HEK293 (cell line): ENCODE measurements around the gene HLA-G.

Experiments
- SETDB1 ChIP-seq: IDR thresholded peaks from one replicate; pipeline ENCODE4 v1.6.1; 2017; ENCODE audit warnings: mild to moderate bottlenecking, low read length, moderate library complexity, mixed read lengths; ENCODE audit not compliant: insufficient read length
- ZBTB48 ChIP-seq: fragments of 450-650 bp; formaldehyde crosslinking; IDR thresholded peaks from 2 replicates; pipeline ENCODE4 v1.5.1; 2016; ENCODE audit warnings: missing biosample characterization, missing genetic modification characterization
- TF ChIP-seq, protein P1 (sequence below): fragments of 450-650 bp; formaldehyde crosslinking; IDR thresholded peaks from 2 replicates; pipeline ENCODE4 v1.5.1; 2016; ENCODE audit warnings: missing biosample characterization, missing genetic modification characterization

- TF ChIP-seq, protein P1, sequence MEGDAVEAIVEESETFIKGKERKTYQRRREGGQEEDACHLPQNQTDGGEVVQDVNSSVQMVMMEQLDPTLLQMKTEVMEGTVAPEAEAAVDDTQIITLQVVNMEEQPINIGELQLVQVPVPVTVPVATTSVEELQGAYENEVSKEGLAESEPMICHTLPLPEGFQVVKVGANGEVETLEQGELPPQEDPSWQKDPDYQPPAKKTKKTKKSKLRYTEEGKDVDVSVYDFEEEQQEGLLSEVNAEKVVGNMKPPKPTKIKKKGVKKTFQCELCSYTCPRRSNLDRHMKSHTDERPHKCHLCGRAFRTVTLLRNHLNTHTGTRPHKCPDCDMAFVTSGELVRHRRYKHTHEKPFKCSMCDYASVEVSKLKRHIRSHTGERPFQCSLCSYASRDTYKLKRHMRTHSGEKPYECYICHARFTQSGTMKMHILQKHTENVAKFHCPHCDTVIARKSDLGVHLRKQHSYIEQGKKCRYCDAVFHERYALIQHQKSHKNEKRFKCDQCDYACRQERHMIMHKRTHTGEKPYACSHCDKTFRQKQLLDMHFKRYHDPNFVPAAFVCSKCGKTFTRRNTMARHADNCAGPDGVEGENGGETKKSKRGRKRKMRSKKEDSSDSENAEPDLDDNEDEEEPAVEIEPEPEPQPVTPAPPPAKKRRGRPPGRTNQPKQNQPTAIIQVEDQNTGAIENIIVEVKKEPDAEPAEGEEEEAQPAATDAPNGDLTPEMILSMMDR (tag by site-specific recombination), result no peak
- no peak for TF ChIP-seq ZBTB48 (tag by site-specific recombination)
- no peak for TF ChIP-seq SETDB1
Measured at GRCh38 chr6:29851190-29851589, 23.6 kb downstream of the HLA-G start.
